T-helper 1 cell (primary cell): ENCODE measurements around the gene HINT3.
"Not testable (repeated sequence)": the region's sequence is repeated elsewhere in the genome, so short reads cannot be mapped to it uniquely, and the experiment has no call there.

Experiments
- DNase-seq, 5 donors: peaks; one replicate each; pipeline ENCODE4 v3.0.0-alpha.2; 2012 to 2020

The HINT3 gene

GRCh38 chr6:125940247-125941041 lies 16.1 kb upstream of the HINT3 start:
- DNase-seq: no peak

DNA sequence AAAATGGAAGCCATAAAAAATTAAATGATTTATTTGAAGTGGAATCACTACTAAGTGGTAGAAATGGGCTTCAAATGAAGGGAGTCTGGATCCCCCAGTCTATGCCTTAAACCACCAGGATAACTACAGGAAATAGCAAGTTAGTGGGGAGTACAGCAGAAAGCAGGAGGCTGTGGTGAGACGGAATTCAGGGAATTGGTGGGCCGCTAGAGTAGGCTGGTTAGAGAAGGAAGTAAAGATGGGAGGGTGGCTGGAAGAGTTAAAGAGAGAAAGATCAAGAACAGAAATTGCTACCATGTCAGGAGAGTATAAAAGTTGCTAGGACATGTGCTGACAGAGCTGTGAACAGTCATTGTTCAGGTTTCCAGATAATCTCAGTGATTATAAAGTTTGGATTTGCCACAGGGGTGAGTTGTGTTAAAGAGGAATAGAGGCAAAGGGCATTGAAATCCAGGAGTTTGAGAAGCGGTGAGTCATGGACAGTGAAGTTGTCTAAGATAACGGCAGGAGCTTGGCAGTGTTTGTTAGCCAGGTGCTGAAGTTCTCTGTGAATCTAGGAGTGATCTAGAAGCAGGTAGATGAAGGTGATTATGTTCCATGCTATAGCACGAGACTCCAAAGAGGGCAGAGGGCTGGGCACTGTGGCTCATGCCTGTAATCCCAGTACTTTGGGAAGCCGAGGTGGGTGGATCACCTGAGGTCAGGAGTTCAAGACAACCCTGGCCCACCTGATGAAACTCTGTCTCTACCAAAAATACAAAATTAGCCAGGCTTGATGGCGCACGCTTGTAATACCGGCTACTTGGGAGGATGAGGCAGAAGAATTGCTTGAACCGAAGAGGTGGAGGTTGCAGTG lies 13.7 kb upstream of the HINT3 start:
- no peak for DNase-seq

GRCh38 chr6:125943528-125944433 lies 12.8 kb upstream of the HINT3 start:
- DNase-seq: no peak

DNA sequence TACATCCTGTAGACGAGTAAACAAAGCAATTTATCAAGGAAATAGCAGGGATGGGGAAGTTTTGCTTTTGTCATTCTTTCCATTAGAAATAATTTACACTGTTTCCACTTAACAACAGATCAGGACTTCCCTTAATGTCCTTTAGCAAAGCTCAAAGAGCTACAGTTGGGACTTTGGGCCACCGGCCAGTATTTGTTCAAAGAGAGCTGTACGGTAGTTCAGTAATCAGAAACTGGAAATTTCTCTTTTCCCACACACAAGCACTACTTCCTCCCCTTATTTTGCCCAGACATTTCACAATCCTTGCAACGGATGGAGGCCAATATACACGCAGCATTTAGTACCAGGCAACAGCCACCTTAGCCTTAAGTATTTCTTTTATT lies 12.1 kb upstream of the HINT3 start:
- no peak for DNase-seq

GRCh38 chr6:125944896-125945295 lies 11.7 kb upstream of the HINT3 start:
- no peak for DNase-seq

DNA sequence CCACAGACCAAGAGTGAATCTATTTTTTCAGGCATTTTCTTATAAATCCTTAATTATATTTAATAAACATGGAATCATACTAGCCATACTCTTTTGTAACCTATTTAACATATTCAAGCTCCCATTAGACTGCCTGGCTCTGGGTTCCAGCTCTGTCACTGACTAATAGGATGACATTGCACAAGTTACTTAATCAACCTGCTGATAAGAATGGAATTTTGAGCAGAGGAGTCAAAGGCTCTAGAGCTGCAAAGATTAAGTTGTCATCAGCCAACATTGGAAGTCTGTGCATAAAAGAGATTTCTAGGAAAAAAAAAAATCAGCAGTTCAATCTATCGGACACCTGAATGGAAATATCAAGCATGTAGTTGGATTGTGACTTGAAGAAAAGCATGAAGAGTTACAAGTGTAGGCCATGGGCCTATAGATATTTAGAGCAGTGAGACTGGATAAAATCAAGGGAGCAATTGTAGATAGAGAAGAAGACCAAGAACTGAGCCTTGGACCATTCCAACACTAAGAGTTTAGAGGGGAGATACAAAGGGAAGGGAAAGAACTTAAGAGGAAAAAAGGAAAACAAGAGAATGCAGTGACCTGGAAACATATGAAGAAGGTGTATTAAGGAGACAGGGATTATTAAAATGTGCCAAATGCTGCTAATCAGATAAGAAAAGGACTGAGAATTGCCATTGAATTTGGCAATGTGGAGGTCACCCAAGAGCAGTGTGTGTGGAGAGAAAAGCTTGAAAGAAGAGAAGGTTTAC lies 11.0 kb upstream of the HINT3 start:
- no peak for DNase-seq

DNA sequence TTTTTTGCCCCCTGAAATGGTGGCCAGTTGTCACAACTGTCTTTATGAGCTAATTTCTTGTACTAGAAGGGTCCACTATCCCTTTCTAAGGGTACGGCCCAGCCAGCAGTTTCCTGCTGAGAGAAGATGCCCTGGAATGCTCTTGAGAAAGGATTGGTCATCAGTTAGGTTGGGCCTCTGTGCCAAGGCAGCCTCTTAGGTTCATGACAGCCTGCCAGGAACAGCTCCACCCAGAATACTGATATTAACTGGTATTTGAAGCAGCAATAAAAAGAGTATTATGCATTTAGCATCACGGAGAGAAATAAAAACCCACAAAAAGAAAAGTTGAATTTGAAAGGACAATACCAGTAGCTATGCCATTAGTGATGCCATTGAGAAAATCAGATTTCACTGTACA lies 9.0 kb upstream of the HINT3 start:
- no peak for DNase-seq

DNA sequence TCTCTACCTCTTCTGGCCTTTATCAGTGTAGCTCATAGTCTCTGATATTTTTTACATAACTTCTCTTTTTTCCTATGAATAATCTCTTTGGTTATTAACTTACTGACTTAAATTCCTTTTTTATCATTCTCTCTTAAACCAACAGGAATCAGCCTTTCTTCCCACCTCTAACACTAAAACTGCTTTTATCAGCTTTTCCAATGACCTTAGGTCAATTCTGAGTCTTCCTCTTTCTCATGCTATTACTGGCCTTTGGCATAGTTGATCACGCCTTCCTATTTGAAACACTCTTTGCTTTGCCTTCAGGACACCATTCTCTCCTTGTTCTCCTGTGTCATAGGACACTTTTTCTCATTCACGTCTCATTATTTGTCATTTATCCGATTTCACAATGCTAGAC lies 8.1 kb upstream of the HINT3 start:
- no peak for DNase-seq

- DNase-seq: no peak
These were observed 7.5 kb upstream of the HINT3 start for GRCh38 chr6:125949069-125949468.

DNA sequence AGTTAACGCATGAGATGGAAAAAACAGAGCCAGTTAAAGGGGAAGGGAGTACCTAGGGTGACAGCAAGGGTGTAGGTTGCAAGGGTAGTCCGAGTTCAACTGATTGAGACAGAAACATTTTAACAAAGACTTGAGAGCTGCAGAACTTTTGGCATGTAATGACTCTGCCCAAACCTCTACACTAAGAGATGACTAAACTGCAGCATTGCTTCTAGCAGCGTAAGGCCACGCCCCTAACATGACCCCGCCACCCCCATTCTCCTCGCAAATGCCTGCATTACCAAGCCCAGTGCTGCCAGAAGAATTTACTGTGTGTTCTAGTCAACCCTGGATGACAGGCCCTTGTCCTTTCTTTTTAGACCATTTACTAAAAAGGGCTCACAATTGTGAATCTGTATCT lies 6.3 kb upstream of the HINT3 start:
- peak in 1 of 5 donors; percentile 25 for DNase-seq

- DNase-seq: not testable (repeated sequence)
These were observed 5.9 kb upstream of the HINT3 start for GRCh38 chr6:125950716-125951115.

DNA sequence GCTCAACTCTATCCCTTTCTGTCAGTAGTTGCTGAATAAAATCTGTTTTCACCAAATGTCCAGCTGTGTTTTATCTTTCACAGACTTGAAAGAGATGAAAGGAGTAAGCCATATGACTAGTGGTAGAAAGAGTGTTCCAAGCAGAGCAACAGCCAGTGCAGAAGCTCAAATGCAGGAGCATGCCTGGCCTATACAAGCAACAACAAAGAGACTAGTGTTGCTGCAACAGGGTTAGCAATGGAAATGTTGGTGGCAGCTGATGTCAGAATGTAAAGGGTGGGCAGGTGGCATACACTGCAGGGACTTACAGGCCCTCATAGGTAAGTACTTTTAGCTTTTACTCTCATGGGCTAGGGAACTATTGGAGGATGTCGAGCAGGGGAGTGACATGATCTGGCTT lies 5.2 kb upstream of the HINT3 start:
- DNase-seq: no peak

GRCh38 chr6:125952764-125953501 lies 3.6 kb upstream of the HINT3 start:
- DNase-seq: no peak

- DNase-seq: no peak
These were observed 3.1 kb upstream of the HINT3 start for GRCh38 chr6:125953502-125953875.

DNA sequence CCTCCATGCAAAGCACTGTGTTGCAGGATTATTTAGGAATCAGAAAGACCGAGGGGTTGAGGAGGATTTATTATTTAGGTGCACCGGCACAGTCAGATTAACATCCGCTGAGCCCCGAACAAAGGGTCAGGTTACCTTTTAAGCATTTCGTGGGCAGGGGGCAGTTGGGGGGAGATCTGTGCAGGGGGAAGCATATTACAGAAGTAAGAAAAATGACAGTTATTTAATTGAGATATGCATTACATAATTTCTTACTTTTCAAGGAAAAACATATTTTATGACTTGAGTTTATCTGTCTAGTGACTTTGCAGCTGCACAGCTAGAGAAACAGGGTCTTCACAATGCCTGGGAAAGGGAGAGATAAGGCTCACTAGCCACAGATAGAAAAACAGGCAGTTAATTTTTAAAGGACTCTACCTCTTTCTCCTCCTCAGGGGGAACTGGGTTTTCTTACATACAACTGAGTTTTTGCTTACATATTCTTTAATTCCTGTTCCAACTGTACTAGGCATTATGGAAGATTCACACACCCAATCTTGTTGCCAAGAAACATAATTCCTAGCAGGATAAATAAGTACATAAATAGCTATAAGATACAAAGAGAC lies 1.7 kb upstream of the HINT3 start:
- no peak for DNase-seq

GRCh38 chr6:125955973-125956372 lies 597 bp upstream of the HINT3 start:
- no peak for DNase-seq

DNA sequence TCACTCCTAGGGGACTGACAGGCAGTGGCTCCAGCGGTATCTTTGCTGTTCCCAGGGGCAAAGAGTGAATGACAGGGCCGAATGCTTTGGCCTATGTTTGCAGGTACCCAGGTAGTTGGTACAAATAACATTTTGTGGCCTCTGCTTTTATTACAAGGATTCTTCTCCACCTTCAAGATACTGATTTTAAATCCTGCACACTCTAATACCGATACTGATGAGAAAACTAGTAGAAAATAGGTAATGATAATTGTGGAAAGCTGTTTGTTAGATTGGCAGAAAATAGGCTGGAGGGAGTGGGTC lies 772 bp downstream of the HINT3 start:
- no peak for DNase-seq

DNA sequence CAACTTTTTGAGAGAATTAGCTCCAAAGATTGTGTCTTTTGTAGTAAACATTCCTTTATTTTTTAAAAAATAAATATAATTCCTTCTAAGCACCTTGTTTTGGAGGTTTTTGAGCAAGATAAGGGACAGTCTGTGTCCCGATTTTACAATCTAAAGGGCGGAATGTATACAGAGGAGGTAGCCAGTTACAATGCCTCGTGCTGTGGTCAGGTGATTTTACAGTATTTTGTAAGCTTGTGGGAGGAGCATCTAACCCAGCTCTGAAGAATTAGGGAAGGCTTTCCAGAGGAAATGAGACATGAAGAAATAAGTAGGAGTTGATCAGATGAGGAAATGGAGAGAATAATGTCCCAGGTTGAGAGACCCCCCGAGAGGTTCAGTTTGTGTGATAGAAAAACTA lies 1.3 kb downstream of the HINT3 start:
- DNase-seq: no peak

- DNase-seq: no peak
These were observed 2.5 kb downstream of the HINT3 start for GRCh38 chr6:125959041-125959440.

- no peak for DNase-seq
These were observed 4.5 kb downstream of the HINT3 start for GRCh38 chr6:125961117-125961516.

DNA sequence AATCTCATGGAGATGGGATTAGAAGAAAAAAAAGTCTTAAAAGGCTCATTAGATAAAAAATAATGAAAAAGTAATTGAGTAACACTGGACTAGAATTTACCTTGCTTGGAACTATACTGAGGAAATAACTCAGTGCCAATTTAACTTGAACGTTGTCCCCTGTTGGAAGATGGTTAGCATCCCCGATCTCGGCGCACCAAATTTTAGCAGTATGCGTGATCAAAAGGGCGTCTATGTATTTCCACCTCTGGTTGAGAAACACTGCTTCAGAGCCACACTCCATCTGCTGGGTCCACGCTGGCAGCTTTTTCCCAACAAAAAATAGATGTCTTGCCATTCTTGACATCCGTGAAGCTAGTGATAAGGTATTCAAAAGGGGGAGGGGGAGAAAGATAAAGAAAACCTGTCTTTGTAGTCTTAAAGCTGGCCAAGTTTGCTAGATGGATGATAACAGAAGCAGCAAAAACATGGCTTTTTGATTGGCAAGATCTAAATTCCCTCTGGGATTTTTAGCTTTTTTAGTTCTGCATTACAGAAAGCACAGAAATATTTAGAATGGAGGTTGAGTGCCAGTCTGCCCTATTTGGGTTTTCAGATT lies 6.4 kb downstream of the HINT3 start:
- no peak for DNase-seq
